Effector CD8-positive, alpha-beta T cell (primary cell): ENCODE data around the gene CTU2.

ENCODE experiments used
- DNase-seq: peaks from one replicate; lab custom pipeline; 2025; lab: John Stamatoyannopoulos, UW

CTU2 gene

DNA sequence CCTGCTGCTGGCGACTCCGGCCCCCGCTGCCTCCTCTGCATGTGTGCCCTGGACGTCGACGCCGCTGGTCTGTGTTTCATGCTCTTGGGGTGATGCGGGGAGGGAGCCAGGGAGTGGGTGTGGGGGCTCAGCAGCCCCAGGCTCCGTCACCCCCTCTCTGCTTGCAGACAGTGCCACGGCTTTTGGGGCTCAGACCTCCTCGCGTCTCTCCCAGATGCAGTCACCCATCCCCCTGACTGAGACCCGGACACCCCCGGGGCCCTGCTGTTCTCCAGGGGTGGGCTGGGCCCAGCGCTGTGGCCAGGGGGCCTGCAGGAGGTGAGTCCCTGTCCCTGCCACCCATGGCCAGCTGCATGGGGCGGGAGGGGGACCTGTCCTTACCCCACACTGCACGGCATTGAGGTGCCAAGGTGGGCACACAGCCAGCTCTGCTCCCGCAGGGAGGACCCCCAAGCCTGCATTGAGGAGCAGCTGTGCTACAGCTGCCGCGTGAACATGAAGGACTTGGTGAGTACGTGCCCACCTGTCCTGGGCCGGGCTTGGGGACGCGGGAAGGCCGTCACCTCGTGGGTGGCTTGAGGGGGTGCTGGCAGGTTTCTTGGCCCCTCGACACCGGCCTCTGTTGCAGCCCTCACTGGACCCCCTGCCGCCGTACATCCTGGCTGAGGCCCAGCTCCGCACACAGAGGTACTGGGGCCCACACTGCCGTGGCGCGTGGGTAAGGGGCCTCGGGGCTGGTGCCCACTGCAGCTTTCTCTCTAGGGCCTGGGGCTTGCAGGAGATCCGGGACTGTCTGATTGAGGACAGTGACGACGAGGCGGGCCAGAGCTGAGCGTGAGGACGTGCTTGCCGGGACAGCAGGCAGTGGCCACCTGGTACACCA, 8.4 kb downstream of the CTU2 start:
- DNase-seq = no peak

DNA sequence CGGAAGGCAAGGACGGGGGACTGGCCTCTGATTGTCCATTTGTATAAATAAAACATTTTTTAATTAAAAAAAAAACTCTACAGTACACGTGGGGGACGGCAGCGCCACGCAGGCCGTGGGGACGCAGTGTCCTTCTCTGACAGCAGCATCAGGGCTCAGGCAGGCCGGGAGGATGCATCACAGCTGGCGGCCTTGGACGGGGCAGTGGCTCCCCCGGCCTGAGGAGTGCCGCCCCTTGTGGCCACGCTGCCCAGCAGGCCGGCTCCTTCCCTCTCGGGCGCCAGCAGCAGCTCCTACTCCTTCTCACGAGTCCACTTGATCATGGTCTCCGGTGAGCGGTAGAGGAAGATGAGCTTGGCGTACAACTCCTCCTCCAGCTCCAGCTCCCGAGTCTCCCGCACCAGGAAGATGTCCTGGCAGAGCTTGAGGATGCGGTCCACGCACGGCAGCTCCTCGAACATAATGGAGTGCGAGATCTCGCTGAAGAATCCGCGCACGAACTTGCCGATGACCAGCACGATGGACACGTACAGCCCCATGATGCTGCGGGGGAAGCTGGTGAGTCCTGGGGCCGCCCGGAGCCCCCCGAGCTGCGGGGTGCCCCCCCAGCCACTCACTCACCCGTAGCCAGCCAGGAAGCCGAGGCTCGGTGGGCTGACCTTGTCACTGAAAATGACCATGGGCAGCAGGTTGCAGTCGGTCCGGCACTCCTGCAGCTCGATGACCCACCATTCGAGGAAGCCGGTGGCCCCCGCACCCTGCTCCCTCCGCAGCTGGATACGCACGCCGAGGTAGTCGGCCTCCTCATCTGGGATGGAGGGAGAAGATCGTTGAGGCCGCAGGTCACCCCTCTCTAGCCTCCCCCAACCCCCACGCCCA, 9.2 kb downstream of the CTU2 start:
- DNase-seq = no peak

DNA sequence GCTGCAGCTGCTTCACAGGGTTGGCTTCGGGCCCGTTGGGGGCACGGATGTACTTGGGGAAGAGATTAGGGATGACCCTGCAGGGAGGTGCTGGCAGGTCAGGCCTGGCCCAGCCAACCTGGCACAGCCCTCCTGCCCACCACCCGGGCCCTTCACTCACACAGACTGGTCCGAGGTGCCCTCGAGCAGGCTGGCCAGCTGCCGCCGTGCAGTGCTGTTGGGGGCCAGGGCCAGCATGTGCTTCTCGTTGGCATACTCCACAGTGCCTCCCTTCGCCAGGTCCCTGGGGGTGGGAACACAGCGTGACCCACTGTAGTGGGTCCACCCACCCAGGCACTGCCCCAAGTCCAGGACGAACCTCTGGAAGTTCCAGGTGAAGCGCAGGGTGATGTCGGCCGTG, 9.9 kb downstream of the CTU2 start:
- no peak for DNase-seq

DNA sequence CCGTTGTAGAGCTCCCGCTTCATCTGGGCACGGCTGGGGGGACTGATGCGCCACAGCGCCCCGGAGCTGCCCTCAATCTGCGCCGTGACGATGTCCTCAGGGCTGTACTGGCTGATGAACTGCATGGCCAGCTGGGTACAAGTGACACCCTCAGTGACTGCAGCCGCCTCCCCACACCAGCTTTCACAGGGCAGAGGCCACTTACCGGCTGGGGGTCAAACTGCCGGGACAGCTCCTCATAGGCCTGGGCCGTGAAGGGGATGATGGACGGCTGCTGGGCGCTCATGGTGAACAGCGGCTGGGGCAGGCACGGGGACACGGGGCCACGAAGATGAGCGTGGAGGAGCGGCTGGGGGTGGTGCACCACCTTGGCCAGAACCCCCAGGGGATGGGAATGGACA, 10.3 kb downstream of the CTU2 start:
- no peak for DNase-seq

DNA sequence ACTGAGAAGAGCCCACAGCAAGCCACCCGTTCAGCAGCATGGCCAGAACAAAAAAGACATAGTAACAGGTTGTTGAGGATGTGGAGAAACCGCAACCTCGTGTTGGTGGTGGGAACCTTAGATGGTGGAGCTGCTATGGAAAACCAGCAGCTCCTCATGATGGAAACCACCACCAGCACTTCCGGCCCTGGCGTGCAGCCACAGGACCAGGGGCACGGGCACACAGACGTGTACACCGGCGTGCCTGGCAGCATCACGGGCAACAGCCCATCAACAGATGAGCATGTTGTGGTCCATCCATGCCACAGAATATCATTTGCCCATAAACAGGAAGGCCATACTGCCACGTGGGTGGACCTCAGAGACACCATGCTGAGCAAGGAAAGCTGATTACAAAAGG, 11.9 kb downstream of the CTU2 start:
- no peak for DNase-seq

DNA sequence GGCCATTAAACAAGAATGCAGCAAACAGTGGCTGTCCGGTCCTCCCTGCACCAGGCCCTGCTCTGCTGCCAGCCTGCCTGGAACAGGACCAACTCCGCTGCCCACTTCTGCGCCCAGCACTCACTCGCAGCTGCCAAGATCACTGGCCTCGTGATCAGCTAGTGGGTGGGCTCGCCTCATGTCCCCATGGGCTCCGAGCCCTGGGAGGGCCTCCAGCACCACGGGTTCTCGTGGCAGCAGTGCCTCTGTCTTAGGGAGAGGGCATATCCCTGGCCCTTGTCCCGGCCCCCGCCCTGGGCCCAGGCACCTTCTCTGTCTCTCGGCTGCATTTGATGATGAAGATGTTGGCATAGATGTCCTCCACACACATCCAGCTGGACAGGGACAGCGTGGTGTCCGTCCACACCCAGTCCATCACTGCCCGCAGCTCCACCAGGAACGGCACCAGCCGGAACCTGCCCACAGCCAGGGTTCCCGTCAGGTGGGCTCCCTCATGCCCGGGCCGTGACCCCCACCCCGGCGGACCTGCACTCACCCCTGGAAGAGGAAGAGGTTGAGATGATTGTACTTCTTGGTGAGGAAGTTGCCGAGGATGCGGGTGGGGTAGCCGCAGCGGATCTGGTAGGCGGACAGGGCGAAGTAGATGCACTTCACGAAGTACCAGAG, 13.1 kb downstream of the CTU2 start:
- DNase-seq = no peak

DNA sequence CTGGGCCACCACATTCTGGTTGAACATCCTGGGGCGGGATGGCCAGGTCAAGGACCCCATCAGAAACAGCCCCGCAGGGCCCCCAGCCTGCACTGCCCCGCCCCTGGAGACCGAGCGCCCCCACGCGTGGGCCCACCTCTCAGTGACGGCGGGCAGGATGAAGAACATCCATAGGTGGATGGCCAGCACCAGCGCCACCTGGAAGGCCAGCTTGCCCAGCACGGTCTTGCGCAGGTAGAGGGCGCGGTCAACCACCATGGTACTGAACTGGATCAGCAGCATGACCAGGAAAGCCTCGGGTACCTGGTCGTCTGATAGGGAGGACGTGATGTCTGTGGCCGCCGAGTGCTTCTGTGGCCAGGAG, 13.6 kb downstream of the CTU2 start:
- no peak for DNase-seq

DNA sequence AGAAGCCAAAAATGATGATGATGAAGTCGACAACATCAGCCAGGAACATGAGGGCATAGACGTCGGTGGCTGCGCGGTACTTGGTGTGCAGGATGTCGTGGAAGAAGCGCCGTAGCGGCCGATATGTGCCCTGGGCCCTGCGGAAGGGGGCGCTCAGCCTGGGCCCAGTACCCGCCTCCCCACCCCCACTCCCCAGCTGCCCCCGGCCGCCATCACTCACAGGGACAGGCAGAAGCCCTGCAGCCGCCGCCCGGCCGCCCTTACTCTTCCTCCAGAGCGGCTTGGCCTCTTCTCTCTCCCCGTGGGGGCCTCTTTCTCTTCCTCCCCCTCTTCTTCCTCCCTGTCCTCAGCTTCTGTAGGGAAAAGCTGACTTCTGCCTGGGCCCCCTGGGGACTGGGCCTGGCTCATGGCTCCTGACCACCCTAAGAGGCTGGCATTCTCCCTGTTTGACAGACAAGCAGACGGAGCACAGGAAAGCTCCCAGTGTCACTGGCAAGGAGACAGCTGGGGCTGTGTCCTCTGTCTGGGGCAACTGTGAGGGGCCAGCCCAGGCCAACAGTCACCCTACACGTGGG, 14.2 kb downstream of the CTU2 start:
- no peak for DNase-seq

DNA sequence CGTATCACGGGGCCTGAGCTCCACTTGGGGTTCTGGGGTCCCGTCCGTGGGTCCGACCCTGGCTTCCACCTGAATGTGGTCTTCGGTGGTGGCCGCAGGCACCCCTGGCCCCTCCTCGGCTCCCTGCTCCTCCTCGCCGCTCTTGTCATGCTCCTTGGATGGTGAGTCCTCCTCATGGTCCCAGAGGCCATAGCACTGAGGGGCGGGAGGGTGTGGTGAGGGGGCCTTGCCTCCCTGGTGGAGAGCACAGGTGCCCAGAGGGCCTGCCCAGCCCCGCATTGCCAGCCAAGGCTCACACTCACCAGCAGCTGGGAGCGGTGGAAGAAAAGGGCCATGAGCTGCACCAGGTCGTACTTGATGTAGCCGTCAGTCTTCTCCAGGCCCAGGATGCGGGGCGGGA, 14.9 kb downstream of the CTU2 start:
- no peak for DNase-seq

DNA sequence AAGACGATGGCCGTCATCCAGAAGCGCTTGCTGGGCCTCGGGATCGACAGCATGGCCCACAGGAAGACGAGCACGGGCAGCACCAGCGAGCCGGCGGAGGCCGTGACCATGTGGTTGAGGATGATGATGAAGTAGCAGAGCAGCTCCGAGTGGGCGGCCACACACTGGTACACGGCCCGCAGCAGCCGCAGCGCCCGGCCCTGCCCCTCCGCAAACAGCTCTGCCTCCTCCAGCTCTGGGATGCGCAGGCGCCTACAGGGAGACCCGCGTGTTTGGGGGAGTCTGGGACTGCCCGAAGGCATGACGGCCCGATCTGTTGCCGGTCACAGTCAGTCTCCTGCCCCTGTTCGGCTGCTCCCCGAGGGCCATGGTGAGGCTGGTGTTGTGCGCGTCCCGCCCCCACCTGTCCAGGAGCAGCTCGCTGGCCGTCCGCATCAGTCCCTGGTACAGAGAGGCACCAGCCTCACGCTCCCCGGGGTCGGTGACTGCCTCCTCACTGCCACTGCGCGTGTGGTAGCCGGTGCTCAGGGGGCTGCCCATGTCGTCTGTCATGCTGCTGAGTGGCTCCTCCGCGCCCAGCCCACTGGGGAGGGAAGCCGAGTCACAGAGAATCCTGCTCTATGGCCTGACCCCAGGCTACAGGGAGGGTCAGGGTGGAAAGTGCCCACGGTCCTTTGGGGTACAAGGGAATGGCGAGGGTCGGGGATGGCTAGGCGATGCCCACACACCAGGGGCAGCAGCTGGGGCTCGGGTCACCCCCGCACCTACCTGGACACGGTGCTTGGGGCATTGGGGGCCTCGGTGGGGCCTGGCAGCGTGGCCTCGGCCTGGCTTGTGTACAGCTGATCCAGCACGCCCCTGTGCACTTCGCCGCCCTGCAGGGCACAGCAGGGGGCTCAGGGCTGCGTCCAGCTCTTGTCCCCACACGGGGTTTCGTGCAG, 15.8 kb downstream of the CTU2 start:
- no peak for DNase-seq

DNA sequence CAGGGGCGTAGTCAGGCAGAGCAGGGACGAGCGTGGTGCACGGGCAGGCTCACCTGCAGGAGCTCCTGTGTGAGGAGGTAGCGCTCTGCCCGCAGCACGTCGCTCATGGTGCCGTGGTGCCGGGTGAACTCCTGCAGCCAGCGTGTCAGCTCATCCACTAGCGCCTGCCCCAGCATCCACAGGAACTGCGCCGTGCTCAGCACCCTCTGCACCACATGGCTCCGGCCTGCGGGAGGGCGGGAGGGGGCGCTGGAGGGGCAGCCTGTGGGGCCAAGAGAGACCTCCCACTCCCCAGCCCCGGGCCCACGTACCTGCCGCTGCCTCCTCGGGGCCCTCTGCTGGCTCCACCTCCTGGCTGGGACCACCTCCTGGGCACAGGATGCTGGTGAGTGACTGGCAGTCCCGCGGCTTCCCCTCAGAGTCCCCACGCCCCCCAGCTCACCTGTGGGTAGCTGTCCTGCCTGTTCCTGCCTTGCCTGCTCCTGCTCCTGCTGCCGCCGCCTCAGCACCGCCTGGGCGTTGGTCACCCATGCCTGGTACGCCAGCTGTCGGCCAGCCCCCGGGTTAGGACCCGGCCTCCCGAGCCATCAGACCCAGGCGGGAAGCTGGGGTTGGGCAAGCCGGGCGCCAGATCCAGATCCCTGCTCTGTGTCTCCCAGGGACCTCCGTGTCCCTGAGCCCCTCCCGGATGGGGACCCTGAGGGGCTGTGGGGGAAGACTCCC, 16.6 kb downstream of the CTU2 start:
- no peak for DNase-seq

DNA sequence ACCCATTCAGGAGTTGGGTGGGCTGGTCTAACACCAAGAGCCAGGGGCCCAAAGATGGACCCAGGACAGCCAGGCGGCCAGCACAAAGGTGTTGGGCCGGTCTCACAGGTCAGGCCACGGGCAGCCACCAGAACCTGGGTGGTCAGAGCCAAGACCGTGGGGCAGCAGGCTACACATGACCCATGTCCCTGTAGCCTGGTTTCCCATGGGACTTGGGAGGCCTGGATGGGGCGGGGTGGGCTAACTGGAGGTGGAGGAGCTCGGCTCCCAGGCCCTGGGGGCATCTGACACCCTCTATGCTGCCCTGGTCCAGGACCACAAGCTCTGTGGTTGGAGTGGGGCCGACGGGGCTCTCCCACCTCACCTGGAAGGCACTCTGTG, 17.2 kb downstream of the CTU2 start:
- DNase-seq = no peak

DNA sequence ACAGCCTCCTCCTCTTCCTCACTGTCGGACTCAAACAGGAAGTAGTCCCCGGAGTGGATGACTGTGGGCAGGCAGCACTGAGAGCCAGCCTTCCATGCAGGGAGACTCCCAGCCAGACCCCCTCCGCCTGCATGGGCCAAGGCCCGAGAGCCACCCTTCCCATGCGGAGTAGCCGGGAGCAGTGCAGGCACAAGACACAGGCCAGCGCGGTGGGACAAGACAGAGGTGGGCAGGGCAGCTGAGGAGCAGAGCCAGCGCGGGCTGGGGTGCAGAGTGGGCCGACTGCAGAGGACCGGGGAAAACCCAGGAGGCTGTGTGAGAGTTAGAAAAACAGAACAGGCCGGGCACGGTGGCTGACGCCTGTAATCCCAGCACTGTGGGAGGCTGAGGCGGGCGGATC, 17.6 kb downstream of the CTU2 start:
- DNase-seq = no peak

DNA sequence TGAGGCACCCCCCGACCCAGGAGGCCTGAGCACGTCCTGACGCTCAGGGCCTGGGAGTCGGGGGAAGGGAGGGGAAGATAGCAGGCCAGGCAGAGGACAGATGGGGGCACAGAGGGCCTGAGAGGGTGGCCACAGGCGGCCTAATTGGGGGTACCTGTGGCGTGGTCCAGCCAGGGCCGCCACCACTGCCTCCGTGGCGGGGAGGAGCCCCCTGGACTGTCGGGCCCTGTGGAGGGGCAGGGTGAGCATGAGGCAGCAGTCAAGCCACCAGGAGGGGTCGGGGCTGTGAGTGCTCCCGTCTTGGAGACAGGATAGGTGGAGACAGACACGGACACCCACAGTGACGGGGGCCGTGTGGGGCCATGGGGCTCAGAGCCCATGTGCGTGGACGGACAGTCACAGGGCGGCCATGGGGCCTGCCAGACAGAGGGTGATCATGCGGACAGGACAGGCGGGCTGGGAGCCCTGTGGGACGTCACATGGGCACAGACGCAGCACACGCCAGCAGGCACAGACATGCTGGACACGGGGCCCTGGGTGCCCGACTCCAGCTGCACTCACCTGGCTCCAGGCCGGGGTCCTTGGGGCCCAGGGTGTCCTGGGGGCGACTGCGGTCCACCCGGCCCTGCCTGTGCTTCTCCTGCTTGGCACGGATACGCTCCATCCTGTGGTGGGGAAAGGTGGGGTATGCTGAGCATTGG, 18.7 kb downstream of the CTU2 start:
- no peak for DNase-seq

DNA sequence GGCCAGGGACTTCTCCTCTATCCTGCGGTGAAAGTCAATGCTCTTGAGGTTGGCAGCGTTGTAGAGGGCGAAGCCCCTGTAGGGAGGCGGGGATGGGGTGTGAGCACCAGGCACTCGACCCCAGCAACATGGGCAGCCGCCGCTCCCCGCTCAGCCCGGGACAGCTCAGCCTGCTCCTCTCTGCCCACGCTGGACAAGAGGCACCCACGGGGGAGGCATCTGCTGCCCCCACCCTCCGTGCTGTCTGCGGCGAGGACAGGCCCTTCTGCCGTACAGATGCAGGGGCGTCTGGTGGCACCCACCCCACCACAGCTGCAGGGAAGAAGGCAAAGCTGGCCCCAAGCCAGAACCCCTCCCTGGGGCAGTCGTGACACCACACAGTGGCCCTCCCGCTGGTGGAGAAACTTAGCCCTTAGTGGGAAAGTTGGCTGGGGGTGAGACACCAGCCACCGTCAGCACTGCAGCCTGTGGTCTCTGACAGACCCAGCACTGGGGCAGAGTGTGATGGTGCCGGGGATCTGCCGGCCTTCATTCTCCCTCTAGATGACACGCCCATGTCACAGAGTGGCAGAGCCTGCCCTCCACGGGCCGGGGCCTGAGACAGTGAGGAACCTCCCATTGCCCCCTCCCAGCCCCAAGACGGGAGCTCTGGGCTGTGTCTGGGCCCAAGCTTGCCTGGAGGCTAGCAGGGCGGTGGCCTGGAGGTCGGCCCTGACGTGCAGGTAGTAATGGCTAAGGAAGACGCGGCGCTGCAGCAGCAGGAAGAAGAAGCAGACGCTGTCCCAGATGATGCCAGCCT, 19.5 kb downstream of the CTU2 start:
- DNase-seq = no peak

DNA sequence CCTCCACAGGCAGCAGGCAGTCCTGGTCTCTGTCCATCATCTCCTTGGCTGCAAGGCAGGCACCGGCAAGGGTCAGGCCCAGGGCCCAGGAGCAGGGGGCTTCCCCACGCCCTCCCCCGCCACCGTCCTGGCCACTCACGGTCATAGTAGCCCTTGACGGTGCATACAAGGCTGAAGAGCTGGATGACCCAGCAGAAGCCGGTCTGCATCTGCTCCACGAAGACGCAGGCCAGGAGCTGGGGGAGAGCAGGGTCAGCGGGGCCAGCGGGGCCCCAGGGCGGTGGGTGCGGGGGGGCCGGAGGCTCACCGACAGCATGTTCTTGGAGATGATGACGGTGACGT, 20.1 kb downstream of the CTU2 start:
- no peak for DNase-seq

DNA sequence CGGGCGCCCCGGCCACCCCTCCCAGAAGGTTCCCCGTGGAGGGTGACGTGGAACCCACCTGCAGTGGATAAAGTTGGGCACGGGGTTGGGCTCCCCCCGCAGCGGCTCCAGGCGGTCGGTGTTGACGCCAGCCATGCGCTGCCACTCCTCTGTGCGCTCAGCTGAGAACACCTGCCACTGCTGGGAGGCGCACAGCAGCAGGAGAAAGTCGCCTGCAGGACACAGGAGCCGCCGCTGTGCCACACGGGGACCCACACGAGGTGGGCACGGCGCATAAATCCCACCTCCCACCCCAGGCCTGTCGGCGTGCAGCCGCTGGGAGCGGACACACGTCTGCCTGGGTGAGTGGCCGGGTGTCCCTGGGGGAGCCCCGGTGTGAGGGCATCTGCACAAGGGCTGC, 20.7 kb downstream of the CTU2 start:
- no peak for DNase-seq

DNA sequence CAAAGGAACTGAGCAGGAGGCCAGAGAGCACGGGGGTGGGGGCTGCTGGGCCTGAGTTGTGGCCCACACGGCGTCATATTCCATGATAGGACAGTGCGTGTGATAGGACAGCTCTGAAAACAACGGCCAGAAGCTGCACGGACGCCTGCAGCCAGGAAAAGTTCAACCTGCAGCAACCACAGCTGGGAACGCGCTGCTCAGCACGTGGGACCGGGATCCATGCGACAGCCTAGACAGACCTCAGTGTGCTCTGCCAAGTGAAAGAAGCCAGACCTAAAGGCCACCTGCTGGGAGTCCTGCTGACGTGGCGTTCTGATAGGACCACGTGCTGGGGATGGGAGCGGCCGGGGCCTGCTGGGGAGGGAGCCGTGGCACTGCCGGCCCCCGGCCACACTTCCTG, 21.6 kb downstream of the CTU2 start:
- no peak for DNase-seq
